ENCODE results near the gene P2RX3. TPM values are rescaled to one million over a fixed set of nuclear protein-coding genes. Genes with fewer than 3 reads are reported as not detected.

Gene P2RX3
- total RNA-seq, 2 experiments from 2014 or later, result not detected

GRCh38 chr11:57357310-57357709 lies 19.2 kb downstream of the P2RX3 start:
- H4K20me1 ChIP-seq (ENCODE audit: insufficient read depth, low read length), result no peaks in the 10 kb centered on the region
- intact Hi-C loops (cut with micrococcal nuclease; ENCODE audit: unreplicated experiment), result no loop called here
- no peaks in the 10 kb centered on the region for H3K9me2 ChIP-seq (ENCODE audit: insufficient read depth, low read length)
- H2AFZ ChIP-seq (ENCODE audit: low read length), result no peak overlapping the region
- H3K9me3 ChIP-seq (ENCODE audit: low read length), result no peaks in the 10 kb centered on the region
- H3K4me3 ChIP-seq (ENCODE audit: low read depth, low read length, poor library complexity, severe bottlenecking), result no peak overlapping the region
- no peak for DNase-seq (ENCODE audit: low spot score)
- POLR2A ChIA-PET, result no interaction called here
- no peaks in the 10 kb centered on the region for H3K36me3 ChIP-seq (ENCODE audit: insufficient read depth, low read length)
- no peak overlapping the region for H3K4me2 ChIP-seq (ENCODE audit: low read length)
- BruUV-seq (replicated peaks), result no TSS peak
- CTCF ChIA-PET (ENCODE audit: unreplicated experiment), result no interaction called here
- no peaks in the 10 kb centered on the region for H3K4me1 ChIP-seq (ENCODE audit: insufficient read depth, low read length, poor library complexity, severe bottlenecking)
- no peaks in the 10 kb centered on the region for H3K79me2 ChIP-seq (ENCODE audit: insufficient read depth, low read depth, low read length)
- no peak overlapping the region for H3K27ac ChIP-seq (ENCODE audit: low read depth, low read length, poor library complexity, severe bottlenecking)
- TF ChIP-seq EZH2phosphoT487 (IDR thresholded peaks at IDR 0.05; ENCODE audit: borderline replicate concordance, low read depth, low read length), result no peak
- TF ChIP-seq CTCF (conservative IDR thresholded peaks at IDR 0.05; ENCODE audit: low read length), result no peak

GRCh38 chr11:57357856-57358255 lies 19.7 kb downstream of the P2RX3 start:
- H3K4me2 ChIP-seq (ENCODE audit: low read length), result no peak overlapping the region
- H3K9me3 ChIP-seq (ENCODE audit: low read length), result no peaks in the 10 kb centered on the region
- DNase-seq (ENCODE audit: low spot score), result no peak
- ChIA-PET CTCF (ENCODE audit: unreplicated experiment) (no interaction called here), POLR2A (no interaction called here)
- no peaks in the 10 kb centered on the region for H3K79me2 ChIP-seq (ENCODE audit: insufficient read depth, low read depth, low read length)
- no peak for TF ChIP-seq CTCF (conservative IDR thresholded peaks at IDR 0.05; ENCODE audit: low read length)
- TF ChIP-seq EZH2phosphoT487 (IDR thresholded peaks at IDR 0.05; ENCODE audit: borderline replicate concordance, low read depth, low read length), result no peak
- no peaks in the 10 kb centered on the region for H4K20me1 ChIP-seq (ENCODE audit: insufficient read depth, low read length)
- H3K36me3 ChIP-seq (ENCODE audit: insufficient read depth, low read length), result no peaks in the 10 kb centered on the region
- H2AFZ ChIP-seq (ENCODE audit: low read length), result no peak overlapping the region
- H3K4me1 ChIP-seq (ENCODE audit: insufficient read depth, low read length, poor library complexity, severe bottlenecking), result no peaks in the 10 kb centered on the region
- H3K9me2 ChIP-seq (ENCODE audit: insufficient read depth, low read length), result no peaks in the 10 kb centered on the region
- no TSS peak for BruUV-seq (replicated peaks)
- no peak overlapping the region for H3K27ac ChIP-seq (ENCODE audit: low read depth, low read length, poor library complexity, severe bottlenecking)
- intact Hi-C loops (cut with micrococcal nuclease; ENCODE audit: unreplicated experiment), result no loop called here
- no peak overlapping the region for H3K4me3 ChIP-seq (ENCODE audit: low read depth, low read length, poor library complexity, severe bottlenecking)

GRCh38 chr11:57358543-57358961 lies 20.4 kb downstream of the P2RX3 start:
- DNase-seq (ENCODE audit: low spot score), result no peak
- no peak overlapping the region for H3K27ac ChIP-seq (ENCODE audit: low read depth, low read length, poor library complexity, severe bottlenecking)
- POLR2A ChIA-PET, result no interaction called here
- H3K4me1 ChIP-seq (ENCODE audit: insufficient read depth, low read length, poor library complexity, severe bottlenecking), result no peaks in the 10 kb centered on the region
- TF ChIP-seq CTCF (conservative IDR thresholded peaks at IDR 0.05; ENCODE audit: low read length) (no peak), EZH2phosphoT487 (IDR thresholded peaks at IDR 0.05; ENCODE audit: borderline replicate concordance, low read depth, low read length) (no peak)
- no peaks in the 10 kb centered on the region for H3K36me3 ChIP-seq (ENCODE audit: insufficient read depth, low read length)
- no peaks in the 10 kb centered on the region for H3K9me3 ChIP-seq (ENCODE audit: low read length)
- CTCF ChIA-PET (ENCODE audit: unreplicated experiment), result no interaction called here
- H2AFZ ChIP-seq (ENCODE audit: low read length), result no peak overlapping the region
- no TSS peak for BruUV-seq (replicated peaks)
- H3K9me2 ChIP-seq (ENCODE audit: insufficient read depth, low read length), result no peaks in the 10 kb centered on the region
- H3K4me3 ChIP-seq (ENCODE audit: low read depth, low read length, poor library complexity, severe bottlenecking), result no peak overlapping the region
- no peaks in the 10 kb centered on the region for H4K20me1 ChIP-seq (ENCODE audit: insufficient read depth, low read length)
- intact Hi-C loops (cut with micrococcal nuclease; ENCODE audit: unreplicated experiment), result no loop called here
- H3K79me2 ChIP-seq (ENCODE audit: insufficient read depth, low read depth, low read length), result no peaks in the 10 kb centered on the region
- no peak overlapping the region for H3K4me2 ChIP-seq (ENCODE audit: low read length)
